NCI-H69 (cell line): ENCODE results near the gene THAP5.
A peak's percentile ranks its signal among the peaks of the same experiment; 100 is the strongest.

Source experiments
- DNase-seq: peaks from one replicate; lab custom pipeline; 2025; lab: John Stamatoyannopoulos, UW

THAP5 gene

DNA sequence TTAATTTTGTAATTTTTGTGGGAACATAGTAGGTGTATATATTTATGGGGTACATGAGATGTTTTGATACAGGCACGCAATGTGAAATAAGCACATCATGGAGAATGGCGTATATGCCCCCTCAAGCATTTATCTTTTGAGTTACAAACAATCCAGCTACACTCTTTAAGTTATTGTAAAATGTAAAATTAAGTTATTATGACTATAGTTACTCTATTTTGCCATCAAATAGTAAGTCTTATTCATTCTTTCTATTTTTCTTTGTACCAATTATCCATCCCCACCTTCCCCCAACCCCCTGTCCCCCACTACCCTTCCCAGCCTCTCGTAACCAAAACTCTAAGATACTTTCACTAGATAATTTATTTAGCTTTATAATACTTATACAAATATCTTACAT, 35.8 kb downstream of the THAP5 start:
- DNase-seq: no peak

DNA sequence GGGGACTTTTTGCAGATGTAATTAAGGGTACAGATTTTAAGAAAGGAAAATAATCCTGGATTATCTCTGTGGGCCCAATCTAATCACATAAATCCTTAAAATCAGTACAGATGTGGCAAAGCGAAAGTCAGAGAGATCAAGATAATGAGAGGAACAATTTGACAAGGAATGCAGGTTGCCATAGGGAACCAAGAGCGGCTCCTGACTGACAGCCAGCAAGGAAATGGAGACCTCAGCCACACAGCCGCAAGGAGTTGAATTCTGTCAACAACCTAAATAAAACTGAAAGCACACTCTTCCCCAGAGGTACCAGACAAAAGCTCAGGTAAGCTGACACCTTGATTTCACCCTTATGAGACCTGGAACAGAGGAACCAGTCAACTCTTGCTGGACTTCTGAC, 40.2 kb downstream of the THAP5 start:
- peak; percentile 32 for DNase-seq

DNA sequence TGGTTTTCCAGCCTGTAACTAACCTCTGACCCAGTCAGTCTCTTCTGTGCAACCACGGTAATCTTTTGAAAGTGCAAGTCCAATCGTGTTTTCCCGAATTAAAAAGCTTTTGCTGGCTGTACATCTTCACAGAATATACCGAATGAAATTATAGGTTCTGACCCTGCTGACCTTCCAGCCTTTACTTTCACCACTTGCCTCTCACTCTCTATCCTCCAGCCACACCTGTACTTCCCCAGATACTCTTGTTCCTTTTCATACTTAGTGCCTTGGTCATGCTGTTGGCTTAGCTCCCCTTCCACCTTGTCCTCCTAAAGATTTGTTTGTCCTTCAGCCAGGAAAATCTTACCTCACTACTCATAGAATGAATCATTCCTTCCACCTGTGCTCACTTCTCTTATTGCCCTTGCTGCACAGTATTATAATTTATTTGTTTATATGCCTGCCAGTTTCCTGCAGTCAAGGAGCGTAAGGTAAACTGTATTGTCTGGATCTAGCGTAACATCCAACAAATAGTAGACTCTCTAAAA, 41.3 kb downstream of the THAP5 start:
- no peak for DNase-seq

DNA sequence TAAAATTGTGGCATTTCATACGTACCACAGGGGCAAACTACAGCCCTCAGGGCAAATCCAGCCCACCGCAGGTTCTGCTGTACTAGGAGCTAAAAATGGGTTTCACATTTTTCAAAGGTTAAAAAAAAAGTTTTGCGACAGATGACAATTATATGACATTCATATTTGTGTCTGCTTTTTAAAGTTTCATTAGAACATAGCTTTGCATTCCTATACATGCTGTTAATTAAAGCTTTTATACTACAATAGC, 42.8 kb downstream of the THAP5 start:
- DNase-seq: no peak

DNA sequence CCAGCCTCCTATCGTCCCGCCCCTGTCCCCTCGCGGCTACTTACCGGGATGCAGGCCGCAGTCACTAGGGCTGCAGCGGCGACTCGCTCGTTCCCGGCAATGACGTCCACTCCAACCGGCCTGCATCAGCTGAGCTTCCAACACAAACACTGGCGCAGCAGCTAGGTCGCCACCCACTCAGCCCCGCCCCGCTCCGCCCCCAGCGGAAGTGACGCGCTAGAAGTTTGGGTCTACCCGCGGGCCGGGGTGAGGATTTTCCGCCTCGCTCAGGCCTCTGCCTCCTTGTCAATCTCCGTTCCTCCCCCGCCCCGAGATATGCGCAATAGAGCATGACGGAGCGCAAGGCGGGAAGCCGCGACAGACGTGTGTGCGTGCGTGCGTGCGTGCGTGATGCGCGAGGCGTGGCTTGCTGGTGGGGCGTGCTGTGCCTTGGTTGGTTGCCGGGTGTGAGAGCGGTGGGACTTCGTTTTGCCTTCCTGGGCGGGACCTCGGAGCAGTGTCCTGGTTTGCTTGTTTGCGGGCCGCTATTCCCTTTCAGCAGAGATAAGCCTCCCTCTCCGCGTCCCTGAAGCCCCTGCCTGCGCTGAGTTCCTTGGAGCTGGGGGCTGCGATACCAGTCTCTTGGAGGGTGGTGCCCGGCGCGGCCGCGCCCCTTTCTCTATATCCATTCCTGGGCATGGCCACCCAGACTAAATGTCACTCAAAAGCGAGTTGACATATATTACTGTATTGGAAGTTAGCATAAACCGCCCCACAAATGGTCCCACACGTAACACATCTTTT, 43.3 kb downstream of the THAP5 start, which contains the start of gene PNPLA8:
TSS of gene PNPLA8 (minus strand) at position 151 of the 783 bp plus-strand sequence. CDS start 10,644 bp downstream, outside the sequence.
- peak; percentile 100 for DNase-seq

DNA sequence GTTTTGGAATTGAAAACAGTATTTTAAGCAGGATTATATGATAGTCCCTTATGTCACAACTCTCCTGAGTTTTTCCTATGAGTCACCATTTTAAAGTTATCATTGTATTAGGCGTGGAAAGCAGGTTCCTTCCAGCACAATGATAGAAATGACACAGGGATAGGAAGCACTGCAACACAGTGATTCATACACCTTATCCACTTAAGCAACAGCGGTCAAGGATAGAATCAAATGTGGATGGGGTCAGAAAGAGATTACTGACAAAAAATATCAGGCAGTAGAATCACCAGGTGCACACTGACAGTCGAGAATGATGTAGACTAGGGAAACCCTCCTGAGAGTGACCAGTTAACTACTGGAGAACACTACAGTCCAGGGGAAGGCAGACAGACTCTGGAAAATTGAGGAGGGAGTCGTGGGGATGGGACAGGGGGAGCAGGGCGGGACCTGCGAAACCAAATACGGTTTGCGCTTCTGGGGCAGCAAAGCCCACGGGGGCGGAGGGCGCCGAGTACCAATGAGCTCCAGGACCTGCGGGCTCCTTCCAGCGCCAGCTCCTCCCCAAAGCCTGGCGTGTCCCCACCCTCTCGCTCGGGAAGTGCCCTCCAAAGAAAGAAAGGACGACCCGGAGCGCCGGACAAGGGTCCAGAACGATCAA, 44.0 kb downstream of the THAP5 start:
- peak; percentile 93 for DNase-seq

DNA sequence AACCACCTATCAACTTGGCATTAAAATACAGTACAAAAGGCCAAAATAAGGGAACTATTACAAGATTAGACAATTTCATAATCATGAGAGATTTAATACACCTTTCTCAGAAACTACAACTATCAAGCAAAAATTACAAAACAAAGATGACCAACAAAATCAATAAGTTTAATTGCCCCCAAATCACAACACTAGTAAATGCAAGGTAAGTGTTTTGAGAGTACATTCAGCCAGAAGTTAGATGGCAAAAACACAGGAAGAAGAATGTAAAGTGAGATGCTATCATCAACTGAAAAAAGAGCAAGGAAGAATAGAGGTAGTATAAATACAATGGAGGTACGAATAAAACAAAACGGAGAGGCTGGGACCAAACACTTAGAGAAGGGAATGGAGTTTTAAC, 46.7 kb downstream of the THAP5 start:
- no peak for DNase-seq

DNA sequence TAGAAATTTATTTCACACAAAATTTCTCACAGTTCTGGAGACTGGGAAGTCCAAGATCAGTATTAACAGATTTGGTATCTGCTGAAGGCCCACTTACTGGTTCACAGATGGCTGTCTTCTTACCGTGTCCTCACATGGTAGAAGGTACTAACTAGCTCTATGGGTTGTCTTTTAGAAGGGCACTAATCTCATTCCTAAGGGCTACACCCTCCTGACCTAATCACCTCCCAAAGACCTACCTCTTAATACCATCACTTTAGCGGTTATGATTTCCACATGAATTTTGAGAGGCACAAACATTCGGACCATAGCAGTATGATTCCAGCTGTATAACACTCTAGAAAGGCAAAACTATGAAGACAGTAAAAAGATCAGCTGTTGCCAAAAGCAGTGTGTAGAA, 51.6 kb downstream of the THAP5 start:
- DNase-seq: no peak

DNA sequence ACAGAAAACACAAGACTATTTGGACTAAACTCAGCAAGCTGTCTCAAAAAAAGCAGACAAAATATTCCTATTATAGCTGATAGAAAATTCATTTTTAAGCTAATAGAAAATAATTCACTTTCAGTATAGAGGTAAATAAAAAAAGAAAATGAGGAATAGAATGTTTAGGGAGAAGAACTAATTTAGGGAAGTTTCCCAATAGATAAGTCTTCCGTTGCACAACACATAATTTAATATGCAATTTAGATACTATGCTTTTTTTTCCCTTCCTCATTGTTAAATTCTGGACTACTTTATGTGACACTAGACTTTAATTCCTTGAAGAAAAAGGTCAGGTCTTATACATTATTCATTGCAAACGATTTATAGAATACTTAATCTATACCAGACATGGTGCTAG, 53.9 kb downstream of the THAP5 start:
- no peak for DNase-seq

DNA sequence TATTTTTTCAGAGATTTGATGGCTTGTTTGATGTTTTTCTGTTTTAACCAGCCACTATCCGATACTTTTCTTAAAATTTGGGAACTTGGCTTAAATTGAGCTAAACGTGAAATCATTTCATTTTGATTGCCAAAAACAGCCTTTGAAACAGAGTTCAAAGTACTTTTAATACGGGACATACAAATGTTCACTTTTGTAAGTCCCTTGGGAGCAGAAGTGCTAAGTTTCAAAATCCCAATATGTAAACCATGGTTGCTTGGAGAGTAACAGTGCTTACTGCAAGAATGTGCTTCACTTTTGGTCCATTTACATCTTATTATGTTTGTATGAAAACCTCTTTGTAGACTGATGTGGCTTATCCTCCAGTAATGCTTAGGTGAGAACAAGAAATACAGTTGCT, 54.5 kb downstream of the THAP5 start:
- no peak for DNase-seq
